B cell (primary cell): ENCODE data around the gene FAM53C.

Experiments used
- CTCF ChIP-seq: fragments of 200-600 bp; IDR thresholded peaks from one replicate; pipeline ENCODE4 v1.8.0; 2022; ENCODE audit warnings: antibody characterized with exemption, mild to moderate bottlenecking
- EZH2 ChIP-seq: IDR thresholded peaks from 2 replicates; pipeline ENCODE4 v1.6.1; 2012; ENCODE audit warnings: borderline replicate concordance, low read depth, mild to moderate bottlenecking, moderate library complexity, low read length; ENCODE audit not compliant: insufficient read depth, poor library complexity, severe bottlenecking

GRCh38 chr5:138364576-138364975 lies 26.5 kb downstream of the FAM53C start:
- TF ChIP-seq CTCF (no peak), EZH2 (no peak)
